Measurements from ENCODE around the gene CILP2. TPM values are rescaled to one million over a fixed set of nuclear protein-coding genes. Genes with fewer than 3 reads are reported as not detected.

The CILP2 gene
- 1.8 TPM for total RNA-seq

GRCh38 chr19:19538061-19538784 is at the start of gene CILP2:
TSS of gene CILP2 (plus strand) at chr19:19538265. CDS start at chr19:19538350, 85 bp downstream.

GRCh38 chr19:19514881-19515641 is 23.0 kb upstream of the CILP2 start, which contains the start of gene TSSK6:
TSS of gene TSSK6 (minus strand) at chr19:19515548. CDS start at chr19:19515427, 121 bp downstream.

GRCh38 chr19:19515642-19516519 is 22.2 kb upstream of the CILP2 start, which contains the start of gene NDUFA13:
TSS of gene NDUFA13 (plus strand) at chr19:19516225. CDS start at chr19:19516239, 14 bp downstream.

GRCh38 chr19:19528721-19529490 is 9.2 kb upstream of the CILP2 start, which contains the start of gene YJEFN3:
TSS of gene YJEFN3 (plus strand) at chr19:19528911. CDS start at chr19:19528933, 22 bp downstream.

Other genes with a start within 250 kb of the CILP2 start
- 26.8 TPM for gene SUGP1, start 217.8 kb upstream of the CILP2 start, total RNA-seq
- gene MAU2, start 217.4 kb upstream of the CILP2 start, total RNA-seq = 34.1 TPM
- gene GATAD2A, start 132.6 kb upstream of the CILP2 start, total RNA-seq = 16.1 TPM
- gene TSSK6, start 22.7 kb upstream of the CILP2 start, total RNA-seq = 1.2 TPM
- gene NDUFA13, start 22.0 kb upstream of the CILP2 start, total RNA-seq = 155 TPM
- 11.1 TPM for gene YJEFN3, start 9.4 kb upstream of the CILP2 start, total RNA-seq
- 10.6 TPM for gene PBX4, start 80.4 kb downstream of the CILP2 start, total RNA-seq
- 16.1 TPM for gene LPAR2, start 90.0 kb downstream of the CILP2 start, total RNA-seq
- 16.8 TPM for gene GMIP, start 105.4 kb downstream of the CILP2 start, total RNA-seq
- 25.4 TPM for gene ATP13A1, start 125.4 kb downstream of the CILP2 start, total RNA-seq
- 9.2 TPM for gene ZNF101, start 130.6 kb downstream of the CILP2 start, total RNA-seq
- 28.4 TPM for gene ZNF14, start 194.8 kb downstream of the CILP2 start, total RNA-seq